GM21723 (cell line): ENCODE data around the gene DNAJC8.

Source experiments
- ATAC-seq: cut with Tn5 transposase; IDR thresholded peaks from one replicate; pipeline ENCODE4 v1.9.1; 2021; ENCODE audit warnings: mild to moderate bottlenecking, moderate library complexity; ENCODE audit not compliant: unreplicated experiment

DNAJC8 gene

DNA sequence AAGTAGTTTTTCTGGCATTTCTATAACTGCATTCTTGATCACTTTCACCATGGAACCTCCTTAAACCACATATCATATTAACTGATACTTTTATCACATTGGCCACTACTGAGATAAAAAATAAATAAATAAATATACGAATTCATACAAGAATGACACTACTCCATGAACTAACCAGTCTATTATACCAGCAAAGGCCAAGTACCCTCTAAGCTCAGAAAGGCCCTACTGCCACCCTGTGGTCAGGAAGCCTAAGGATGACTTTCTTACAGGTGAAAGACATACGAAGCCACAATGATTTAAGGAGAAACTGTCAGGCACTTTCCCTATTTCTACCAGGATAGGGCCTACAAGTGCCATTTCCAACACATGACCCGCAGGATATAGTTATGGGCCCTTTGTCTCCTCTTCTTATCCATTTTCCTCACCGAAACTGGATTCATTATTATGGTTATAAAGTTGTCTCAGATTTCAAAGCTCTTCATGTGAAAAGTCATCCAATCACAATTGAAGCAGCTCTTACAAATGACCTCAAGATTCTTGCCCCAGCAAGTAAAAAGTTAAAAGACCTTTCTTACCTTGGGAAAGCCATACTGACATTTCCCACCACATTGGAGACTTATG, 23.9 kb downstream of the DNAJC8 start:
- no peak for ATAC-seq

DNA sequence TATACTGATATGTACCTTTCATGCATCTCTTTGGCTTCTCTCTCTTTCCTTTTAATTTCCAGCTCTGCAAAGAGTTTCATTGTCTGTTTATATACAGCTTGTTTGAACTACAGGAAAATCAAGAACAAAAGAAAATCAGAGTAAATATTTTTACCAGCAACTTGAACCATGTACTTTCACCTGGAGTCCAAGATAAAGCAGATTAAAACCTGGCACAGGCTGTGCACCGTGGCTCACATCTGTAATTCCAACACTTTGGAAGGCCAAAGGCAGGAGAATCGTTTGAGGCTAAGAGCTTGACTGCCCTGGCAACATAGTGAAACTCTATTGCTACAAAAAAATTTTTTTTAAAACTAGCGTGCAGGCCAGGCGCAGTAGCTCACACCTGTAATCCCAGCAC, 27.6 kb downstream of the DNAJC8 start:
- no peak for ATAC-seq

DNA sequence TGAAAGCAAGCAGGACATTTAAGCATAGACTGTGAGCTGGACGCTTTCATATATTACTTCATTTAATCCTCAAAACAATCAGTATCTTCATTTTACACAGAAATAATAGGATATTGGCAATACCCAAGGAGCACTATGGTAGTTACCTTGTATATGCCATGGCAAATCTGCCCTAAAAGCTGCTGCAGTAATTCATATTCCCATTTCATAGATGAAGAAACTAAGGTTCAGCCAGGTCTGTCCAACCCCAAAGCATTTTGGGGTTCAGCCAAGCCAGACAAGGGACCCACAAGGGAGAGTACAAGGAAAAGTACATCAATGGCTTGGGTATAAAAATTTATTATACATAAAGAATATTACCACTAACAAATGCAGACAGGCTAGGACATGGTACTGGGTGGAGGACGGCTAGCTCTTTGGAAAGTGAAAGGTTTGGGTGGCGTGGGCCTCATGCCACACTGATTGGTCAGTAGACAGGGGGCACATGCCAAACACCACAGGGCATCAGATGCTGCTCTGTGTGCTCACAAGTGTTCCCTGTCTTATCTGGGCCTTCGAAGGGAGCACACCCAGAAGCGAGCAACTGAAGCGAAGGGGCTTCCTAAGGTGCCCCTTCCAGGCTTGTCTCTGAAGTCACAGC, 32.5 kb downstream of the DNAJC8 start:
- ATAC-seq = no peak

DNA sequence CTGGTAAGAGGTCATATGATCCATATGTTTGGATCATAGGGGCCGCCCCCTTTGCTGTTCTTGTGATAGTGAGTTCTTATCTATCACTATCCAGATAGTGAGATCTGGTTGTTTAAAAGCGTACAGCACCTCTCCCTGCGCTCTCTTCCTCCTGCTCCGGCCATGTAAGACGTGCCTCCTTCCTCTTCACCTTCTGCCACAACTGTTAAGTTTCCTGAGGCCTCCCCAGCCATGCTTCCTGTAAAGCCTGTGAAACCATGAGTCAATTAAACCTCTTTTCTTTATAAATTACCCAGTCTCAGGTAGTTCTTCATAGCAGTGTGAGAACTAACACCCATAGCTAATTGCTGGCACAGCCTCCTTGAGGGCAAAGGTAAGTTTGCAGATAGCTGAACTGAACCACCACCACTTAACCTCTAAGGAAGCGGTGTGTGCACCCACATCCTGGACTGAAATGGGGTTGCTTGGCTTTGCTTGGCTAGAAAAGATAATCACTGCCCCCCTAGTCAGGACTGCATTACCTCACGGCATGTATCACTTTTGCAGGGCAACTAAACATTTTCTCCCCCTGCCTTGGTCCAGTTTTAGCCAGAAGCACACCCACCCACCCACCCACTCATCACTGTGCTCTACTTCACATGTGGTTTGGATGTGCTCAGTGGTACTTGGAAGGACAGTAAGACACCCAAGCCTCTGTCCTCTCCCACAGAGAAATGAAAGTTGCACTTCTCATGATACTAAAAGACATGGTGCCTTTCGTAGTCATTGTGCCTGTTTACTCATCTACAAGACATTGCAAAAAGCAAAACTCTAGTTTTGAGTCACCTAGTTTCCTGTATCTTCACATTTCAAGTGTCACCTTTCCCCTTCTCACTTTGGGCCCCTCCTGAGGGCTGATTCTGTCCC, 33.2 kb downstream of the DNAJC8 start:
- peak; percentile 86 for ATAC-seq

DNA sequence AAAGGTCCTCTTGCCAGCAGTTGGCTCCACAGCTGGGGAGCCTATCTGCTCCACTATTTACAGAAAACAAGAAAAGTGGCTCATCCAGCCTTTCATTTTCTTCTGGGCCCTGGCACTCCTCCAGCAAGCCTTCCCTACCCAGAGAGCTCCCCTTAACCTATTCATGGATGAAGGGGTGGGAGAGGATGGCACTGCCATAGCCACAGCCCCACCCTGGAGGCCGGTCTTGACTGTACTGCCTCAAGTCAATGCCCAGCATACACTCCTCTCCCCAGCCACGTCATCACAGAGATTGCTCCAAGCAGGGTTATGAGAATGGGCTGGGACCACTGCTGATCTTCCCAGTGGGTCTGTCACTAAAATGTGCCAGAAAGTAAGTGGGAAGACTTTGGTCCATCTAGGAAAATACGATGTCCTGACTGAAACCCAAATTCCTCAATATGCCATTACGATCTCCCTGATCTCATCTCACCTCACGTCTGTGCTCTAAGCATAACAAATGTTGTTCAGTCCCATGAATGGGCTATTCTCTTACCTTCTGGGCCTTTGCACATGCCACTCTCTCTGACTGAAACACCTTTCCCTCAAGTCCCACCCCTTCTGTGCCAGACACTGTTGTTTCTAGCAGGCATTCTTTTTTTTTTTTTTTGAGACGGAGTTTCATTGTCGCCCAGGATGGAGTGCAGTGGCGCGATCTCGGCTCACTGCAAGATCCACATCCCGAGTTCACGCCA, 35.0 kb downstream of the DNAJC8 start:
- no peak for ATAC-seq

DNA sequence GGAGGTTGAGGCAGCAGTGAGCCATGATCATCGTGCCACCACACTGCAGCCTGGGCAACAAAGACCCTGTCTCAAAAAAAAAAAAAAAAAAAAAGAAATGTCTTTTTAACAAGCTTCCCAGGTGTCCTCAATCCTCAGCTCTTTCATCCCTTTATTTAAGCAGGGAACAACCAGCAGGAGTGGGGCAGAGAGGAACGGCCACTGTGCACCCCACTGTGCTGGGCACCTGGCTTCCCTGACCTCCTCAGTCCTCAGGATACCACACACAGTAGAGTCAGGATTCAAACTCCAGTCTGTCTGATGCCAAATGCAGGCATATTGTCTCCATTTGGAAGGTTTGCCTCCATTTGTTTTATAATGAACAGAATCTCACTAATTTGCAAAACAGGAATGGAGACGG, 36.5 kb downstream of the DNAJC8 start:
- no peak for ATAC-seq

DNA sequence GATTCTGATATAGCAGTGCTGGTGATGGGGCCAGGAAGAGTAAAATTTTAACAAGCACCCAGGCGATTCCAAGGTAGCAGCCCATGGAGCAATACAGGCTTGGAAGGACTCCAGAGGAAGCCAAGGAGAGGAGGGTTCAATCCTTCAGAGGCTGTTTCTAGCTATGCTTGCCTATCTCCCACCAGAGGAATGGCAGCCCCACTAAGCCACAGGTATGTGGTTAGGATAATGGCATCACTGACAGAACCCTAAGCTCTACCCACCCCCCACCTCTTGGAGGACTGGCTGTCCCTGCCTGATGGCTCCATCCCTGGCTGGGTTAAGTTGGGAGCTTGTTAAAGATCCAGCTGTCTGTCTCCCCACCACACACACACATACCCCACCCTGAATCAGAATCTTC, 37.0 kb downstream of the DNAJC8 start:
- ATAC-seq = no peak

DNA sequence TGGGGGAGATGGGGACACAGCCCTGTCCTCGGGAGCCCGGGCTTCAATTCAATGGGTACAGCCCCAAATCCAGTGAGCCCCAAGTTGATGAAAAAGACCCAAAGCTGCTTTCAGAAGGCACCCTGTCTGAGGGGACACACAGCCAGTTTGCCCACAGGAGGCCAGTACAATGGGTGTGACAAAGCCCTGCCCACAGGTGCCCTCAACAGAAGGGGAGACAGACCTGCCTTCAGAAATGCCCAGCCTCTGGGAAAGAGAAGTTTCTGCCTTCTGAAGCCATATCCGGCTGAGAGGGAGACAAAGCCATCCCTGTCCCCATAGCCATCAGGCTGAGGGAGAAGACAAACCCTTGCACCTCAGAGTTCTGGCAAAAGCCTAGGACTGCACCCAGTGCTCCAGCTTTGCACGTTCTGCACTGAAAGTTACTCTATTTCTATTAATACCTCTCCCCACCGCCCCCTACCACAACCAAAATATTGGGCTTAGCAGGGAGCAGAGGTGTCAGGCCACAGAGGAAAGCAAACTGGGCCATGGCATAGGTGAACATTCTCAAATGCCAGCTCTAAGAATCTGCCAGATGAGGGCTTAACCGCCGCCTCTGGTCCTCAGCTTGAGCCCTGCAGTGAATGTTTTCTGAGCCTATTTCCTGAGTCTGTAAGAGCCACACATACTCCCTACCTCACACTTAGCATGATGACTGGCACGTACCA, 38.3 kb downstream of the DNAJC8 start:
- no peak for ATAC-seq

DNA sequence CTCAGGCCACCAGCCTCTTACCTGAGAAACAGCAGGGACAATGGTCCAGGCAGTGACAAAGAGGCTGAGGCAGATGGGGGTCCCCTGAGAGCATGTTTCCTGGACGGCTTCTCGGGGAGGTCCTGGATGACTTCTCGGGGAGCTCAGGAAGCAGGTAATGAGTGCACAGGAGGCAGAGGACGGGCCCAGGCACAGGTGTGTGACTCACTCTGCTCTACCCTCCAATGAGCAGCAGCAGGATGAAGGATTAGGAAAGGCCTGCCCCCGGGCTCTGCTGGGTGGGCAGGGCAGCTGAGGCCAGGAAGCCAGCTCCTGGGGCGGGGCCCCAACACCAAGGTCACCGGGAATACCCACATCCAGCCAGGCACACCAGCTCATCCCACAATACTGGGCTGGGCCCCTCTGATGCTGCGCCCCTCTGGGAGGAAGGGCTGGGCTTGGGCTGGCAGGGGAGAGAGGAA, 39.1 kb downstream of the DNAJC8 start:
- ATAC-seq = no peak

DNA sequence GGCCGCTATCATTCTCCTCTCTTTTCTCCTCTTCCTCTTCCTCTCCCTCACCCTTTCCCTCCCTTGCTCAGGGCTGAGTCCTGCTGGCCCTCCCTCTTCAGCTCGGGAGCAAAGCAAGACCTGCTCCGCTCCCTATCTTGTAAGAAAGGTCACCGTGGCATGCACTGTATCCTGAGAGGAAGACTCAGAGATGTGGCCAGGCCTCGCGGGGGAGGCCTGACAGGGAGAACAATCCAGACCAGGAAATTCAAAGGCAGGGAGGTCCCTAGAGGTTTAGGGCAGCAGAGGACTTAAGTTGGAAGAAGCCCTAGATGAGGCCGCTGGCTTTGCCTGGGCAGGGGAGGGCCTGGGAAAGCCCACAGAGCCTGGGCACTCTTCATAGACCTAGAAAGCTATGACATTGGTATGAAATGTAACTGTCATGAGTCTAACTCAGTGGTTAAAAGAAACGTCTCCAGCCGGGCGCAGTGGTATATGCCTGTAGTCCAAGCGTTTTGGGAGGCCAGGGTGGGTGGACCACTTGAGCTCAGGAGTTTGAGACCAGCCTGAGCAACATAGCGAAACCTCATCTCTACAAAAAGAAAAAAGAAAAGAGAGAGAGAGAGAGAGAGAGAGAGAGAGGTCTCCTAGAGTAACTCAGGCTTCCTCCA, 41.7 kb downstream of the DNAJC8 start:
- ATAC-seq = no peak

DNA sequence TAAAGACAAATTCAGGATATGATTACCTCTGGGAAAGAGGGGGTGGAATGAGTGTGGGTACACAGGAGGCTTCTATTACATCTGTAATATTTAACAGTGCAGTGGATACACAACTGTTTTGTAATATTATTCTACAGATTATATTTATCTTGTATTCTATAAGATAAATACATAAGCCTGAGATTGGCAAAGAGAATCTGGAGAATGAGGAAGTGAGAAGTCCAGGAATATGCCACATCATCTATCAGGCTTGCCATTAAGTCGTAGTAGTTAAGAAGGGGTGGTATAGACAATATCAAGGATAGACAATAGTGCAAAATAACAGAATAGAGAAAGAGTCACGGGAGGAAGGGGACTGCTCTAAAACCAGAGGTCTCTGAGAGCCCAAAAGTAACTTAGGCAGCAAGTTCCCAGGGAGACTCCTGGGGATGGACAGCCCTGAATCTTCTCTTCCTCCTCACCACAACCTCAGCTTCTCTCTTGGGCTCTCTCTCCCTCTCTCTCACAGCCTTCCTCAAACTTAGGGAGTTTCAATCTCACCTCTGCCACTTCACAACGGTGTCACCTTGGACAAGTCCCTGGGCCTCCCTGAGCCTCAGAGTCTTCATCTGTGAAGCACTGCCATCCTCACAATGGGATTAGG, 42.4 kb downstream of the DNAJC8 start:
- no peak for ATAC-seq

DNA sequence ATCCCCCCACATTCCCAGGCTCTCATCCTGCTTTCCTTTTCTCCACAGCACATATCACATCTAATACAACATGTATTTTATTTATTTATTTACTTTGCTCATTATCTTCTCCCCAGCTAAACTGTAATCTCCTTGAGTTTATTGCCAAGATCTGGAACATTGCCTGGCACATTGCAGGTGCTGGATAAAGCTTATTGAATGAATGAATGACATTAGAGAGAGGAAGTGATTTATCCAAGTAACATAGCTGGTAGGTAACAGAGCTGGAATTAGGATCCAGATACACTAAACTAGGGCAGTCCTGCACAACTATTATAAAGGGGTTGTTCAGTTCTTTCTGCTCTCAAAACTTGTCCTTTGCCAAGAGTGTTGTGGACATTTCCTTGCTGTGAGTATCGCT, 47.8 kb downstream of the DNAJC8 start:
- ATAC-seq = no peak

DNA sequence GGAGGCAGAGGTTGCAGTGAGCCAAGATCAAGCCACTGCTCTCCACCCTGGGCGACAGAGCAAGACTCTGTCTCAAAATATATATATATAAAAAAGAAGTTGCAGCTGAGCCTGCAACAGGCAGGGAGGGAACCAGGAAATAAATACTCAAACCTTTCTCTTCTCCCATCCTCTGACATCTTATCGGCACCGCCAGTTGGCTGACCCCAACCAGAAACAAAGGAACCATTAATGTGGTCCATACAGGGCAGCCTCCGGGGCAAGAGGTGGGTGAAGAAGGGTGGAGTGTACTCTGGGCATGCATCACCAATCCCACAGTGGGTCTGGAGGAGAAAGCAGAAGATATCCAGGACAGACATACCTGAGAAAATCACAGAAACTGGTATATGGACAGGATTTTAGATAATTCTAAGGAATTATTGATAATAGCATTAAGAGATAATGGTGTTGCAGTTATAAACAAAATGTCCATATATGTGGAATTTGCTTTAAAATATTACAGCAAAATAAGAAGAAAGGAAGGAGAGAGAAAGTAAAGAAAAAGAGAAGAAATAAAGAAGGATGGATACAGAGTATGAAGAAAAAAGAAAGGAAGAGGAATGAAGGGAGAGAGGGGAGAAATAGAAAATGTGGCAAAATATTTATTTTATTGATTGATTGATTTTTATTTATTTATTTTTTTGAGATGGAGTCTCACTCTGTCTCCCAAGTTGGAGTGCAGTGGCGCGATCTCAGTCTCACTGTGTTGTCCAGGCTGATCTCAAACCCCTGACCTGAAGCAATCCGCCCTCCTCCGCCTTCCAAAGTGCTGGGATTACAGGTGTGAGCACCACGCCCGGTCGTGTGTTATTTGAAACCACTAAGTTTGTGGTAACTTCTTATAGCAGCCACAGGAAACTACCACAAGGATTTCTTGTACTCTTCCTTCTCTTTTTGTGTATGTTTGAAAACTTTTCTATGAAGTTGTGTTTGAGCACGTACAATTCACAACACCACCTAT, 52.2 kb downstream of the DNAJC8 start:
- no peak for ATAC-seq

DNA sequence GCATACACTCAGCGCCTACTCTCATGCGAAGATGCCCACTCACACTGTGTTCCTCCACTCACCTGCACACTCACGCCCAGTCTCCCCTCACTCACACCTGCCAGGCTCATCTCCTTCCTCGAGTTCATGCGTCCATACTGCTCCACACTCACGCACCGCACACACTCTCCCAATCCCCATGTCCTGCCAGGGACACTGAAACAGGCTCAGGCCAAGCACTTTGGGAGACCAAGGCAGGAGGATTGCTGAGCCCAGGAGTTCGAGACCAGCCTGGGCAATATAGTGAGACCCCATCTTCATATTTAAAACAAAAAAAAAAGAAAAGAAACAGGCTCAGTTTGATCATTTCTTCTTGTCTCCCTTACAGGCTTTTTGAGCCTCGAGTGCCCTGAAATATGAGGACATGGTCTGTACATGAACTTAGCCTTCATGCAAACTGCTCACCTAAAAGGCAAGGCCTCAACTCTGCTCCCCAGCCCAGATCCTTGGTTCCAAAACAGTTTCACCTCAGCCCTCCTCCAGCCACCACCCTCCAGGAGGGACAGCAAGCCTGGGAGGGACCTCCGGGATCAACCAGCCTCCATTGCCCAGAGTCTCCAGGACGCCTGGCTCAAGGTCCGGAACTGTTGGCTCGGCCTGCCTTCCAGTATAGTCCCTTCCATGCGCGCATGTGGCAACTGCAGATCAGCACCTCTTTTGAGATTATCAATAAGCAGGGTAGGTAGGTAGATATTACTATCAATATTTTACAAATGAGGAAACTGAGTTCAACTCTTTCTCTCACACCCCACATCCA, 53.9 kb downstream of the DNAJC8 start:
- ATAC-seq = no peak

DNA sequence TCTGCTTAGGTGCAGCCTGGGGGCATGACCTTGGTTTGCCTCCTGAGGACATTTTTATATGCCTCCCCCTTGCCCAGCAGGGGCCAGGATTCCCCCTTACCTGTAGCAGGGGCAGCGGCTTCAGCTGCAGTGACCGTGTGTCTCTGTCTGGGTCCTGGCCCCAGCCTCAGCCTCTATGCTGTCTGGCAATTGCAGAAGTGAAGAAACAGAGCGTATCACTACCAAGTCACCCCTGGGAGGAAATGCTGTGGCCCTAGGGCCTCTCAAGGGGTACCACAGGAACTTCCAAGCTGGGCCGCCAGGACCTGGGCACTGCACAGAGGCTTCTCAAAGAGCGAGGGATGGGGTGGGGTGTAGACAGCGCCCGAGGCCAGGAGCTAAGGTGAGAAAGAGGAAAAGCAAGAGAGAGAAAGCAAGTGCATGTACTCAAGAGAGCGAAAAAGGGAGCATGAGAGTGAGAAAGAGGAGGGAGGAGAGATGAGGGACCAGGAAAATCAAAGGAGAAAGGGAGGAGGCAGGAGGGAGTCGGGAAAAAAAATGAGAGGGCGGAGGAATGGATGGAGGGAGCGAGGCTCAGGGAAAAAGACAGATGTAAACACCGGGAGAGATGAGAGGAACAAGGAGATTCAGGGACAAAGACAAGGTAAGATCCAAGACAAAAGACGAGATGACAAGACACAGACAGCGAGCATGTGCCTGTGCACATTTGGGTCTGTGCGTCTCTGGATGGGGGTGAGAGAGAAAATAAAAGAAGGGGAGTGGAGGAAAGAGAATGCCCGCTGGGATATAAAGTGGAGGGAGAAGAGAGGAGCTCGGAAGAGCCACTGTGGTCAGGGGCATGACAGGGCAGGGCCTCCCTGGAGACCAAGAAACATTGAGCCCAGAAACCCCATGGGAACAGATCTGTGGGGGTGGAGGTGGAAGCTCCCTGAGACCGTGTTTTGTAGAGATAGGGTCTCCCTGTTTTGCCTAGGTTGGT, 56.0 kb downstream of the DNAJC8 start, which contains the start of gene PTAFR:
Gene PTAFR, minus strand, starts transcription at position 199 of the 979 bp plus-strand sequence. CDS start 25,669 bp downstream, outside the sequence.
- ATAC-seq = peak; percentile 33

DNA sequence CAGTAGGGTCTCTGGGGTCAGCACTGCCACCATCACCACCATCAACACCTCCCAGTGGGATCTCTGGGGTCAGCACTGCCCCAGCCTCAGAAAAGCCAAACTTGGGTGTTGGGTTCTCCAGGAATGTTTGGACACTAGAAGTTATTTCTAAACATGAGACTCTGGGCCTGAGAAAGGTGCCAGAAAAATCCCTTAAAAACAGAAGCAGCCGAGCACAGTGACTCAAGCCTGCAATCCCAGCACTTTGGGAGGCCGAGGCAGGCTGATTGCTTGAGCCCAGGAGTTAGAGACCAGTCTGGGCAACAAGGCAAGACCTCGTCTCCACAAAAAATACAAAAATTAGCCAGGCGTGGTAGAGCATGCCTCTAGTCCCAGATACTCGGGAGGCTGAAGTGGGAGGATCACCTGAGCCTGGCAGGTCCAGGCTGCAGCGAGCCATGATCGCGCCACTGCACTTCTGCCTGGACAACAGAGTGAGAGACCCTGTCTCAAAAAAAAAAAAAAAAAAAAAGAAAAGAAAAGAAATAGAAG, 56.8 kb downstream of the DNAJC8 start:
- ATAC-seq = no peak
